HK-2 (cell line): ENCODE results near the gene INAFM1.
A peak's percentile ranks its signal among the peaks of the same experiment; 100 is the strongest.
"Not testable (repeated sequence)": the region's sequence is repeated elsewhere in the genome, so short reads cannot be mapped to it uniquely, and the experiment has no call there.

Experiments
- DNase-seq: peaks from one replicate; pipeline ENCODE4 v3.0.0-alpha.2; 2018; ENCODE audit not compliant: unreplicated experiment

Gene INAFM1

GRCh38 chr19:47240996-47241918, 33.4 kb upstream of the INAFM1 start:
- DNase-seq, result peak; percentile 84

GRCh38 chr19:47241919-47242577, 32.6 kb upstream of the INAFM1 start:
- no peak for DNase-seq

GRCh38 chr19:47243364-47243775, 31.3 kb upstream of the INAFM1 start:
- DNase-seq, result no peak

- DNase-seq, result peak; percentile 96
Measured at GRCh38 chr19:47243776-47244547, 30.7 kb upstream of the INAFM1 start.

GRCh38 chr19:47247308-47247990, 27.2 kb upstream of the INAFM1 start:
- peak; percentile 45 for DNase-seq

- DNase-seq, result not testable (repeated sequence)
Measured at GRCh38 chr19:47253016-47253415, 21.7 kb upstream of the INAFM1 start.

GRCh38 chr19:47253467-47253881, 21.2 kb upstream of the INAFM1 start:
- peak; percentile 51 for DNase-seq

- DNase-seq, result no peak
Measured at GRCh38 chr19:47253970-47254369, 20.7 kb upstream of the INAFM1 start.

GRCh38 chr19:47255879-47256692, 18.6 kb upstream of the INAFM1 start, which contains the start of gene CCDC9:
Gene CCDC9 (plus strand): TSS chr19:47256525. CDS start chr19:47258401, 1,876 bp downstream.
- DNase-seq, result no peak

- DNase-seq, result peak; percentile 100
Measured at GRCh38 chr19:47256693-47257410, 17.8 kb upstream of the INAFM1 start.

- no peak for DNase-seq
Measured at GRCh38 chr19:47257411-47258169, 17.1 kb upstream of the INAFM1 start.

- no peak for DNase-seq
Measured at GRCh38 chr19:47258434-47258833, 16.3 kb upstream of the INAFM1 start.

- DNase-seq, result no peak
Measured at GRCh38 chr19:47258895-47259555, 15.7 kb upstream of the INAFM1 start.

- no peak for DNase-seq
Measured at GRCh38 chr19:47260476-47260875, 14.2 kb upstream of the INAFM1 start.

GRCh38 chr19:47261946-47262793, 12.5 kb upstream of the INAFM1 start:
- not testable (repeated sequence) for DNase-seq

- no peak for DNase-seq
Measured at GRCh38 chr19:47264629-47265028, 10.1 kb upstream of the INAFM1 start.

GRCh38 chr19:47266401-47266941, 8.2 kb upstream of the INAFM1 start:
- DNase-seq, result no peak
